Cardiac muscle cell (in vitro differentiated cells and primary cell): Measurements from ENCODE around the gene SMIM10. TPM values are rescaled to one million over a fixed set of nuclear protein-coding genes. Genes with fewer than 3 reads are reported as not detected.
A peak's percentile ranks its signal among the peaks of the same experiment; 100 is the strongest.

Experiments
- DNase-seq, 2 donors: peaks; one replicate each; pipeline versions ENCODE4 v3.0.0 to v3.0.0-alpha.2; 2010 to 2017; ENCODE audit warnings: low read depth in 1 of 2, low spot score in 1 of 2
- H3K27ac ChIP-seq: fragments of 200-600 bp; sonication (generic); 2 replicates; pipeline ENCODE4 v1.5.1; 2016
- H3K27me3 ChIP-seq: fragments of 200-600 bp; sonication (generic); 2 replicates; pipeline ENCODE4 v1.6.0; 2016; ENCODE audit warnings: control low read depth
- H3K36me3 ChIP-seq: fragments of 200-600 bp; sonication (generic); 2 replicates; pipeline ENCODE4 v1.5.1; 2016; ENCODE audit warnings: control low read depth
- H3K4me1 ChIP-seq: fragments of 200-600 bp; sonication (generic); 2 replicates; pipeline ENCODE4 v1.8.1; 2017; ENCODE audit warnings: low read depth, mild to moderate bottlenecking, mixed run types
- H3K4me3 ChIP-seq: fragments of 200-600 bp; sonication (generic); 2 replicates; pipeline ENCODE4 v1.5.1; 2016; ENCODE audit warnings: mild to moderate bottlenecking
- H3K9me3 ChIP-seq: fragments of 200-600 bp; sonication (generic); 2 replicates; pipeline ENCODE4 v1.5.1; 2017; ENCODE audit warnings: low read depth, mild to moderate bottlenecking, control low read depth
- polyA plus RNA-seq: library from polyadenylated mRNA; unstranded; fragments of >200 nt; fragmentation: Nextera tagmentation; extraction: Ambion mirVana; gene quantifications from 2 replicates; pipeline ENCODE4 v1.2.1, GENCODE V29; 2016
- total RNA-seq: library from RNA; depleted of rRNA; stranded (reverse); fragments of >200 nt; gene quantifications from 2 replicates; pipeline ENCODE4 v1.2.3, GENCODE V29; 2016
- TF ChIP-seq, protein P1 (sequence below): IDR thresholded peaks from 2 replicates; pipeline ENCODE4 v1.5.1; 2012; ENCODE audit warnings: low read depth, mild to moderate bottlenecking, low read length

SMIM10 gene
- total and polyA plus RNA-seq, 2 experiments from 2014 or later: 2.6 to 3.0 TPM

DNA sequence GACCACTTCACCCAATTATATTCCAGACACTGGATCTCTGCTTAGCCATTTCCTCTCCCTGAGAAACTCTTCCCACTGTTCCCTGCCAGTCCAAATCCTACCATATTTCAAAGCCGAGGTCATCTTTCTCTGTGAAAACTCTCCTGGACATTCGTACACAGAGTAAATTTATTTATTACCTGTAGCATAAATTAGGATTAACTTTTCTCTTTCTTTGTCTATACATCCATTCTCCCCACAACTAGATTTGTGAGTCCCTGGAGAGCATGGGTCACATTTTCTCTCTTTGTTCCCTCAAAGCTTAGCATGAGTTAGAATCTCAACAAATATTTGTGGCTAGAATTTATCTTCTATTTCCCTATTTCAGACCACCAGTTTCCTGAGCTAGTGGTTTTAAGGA lies 27.8 kb upstream of the SMIM10 start:
- no peaks in the 10 kb centered on the region for H3K9me3 ChIP-seq
- H3K4me3 ChIP-seq: no peak overlapping the region
- TF ChIP-seq, protein P1, sequence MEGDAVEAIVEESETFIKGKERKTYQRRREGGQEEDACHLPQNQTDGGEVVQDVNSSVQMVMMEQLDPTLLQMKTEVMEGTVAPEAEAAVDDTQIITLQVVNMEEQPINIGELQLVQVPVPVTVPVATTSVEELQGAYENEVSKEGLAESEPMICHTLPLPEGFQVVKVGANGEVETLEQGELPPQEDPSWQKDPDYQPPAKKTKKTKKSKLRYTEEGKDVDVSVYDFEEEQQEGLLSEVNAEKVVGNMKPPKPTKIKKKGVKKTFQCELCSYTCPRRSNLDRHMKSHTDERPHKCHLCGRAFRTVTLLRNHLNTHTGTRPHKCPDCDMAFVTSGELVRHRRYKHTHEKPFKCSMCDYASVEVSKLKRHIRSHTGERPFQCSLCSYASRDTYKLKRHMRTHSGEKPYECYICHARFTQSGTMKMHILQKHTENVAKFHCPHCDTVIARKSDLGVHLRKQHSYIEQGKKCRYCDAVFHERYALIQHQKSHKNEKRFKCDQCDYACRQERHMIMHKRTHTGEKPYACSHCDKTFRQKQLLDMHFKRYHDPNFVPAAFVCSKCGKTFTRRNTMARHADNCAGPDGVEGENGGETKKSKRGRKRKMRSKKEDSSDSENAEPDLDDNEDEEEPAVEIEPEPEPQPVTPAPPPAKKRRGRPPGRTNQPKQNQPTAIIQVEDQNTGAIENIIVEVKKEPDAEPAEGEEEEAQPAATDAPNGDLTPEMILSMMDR: no peak
- H3K36me3 ChIP-seq: no peaks in the 10 kb centered on the region
- peak in 1 of 2 donors; percentile 34 for DNase-seq
- H3K27ac ChIP-seq: no peak overlapping the region
- H3K4me1 ChIP-seq: no peaks in the 10 kb centered on the region
- no peaks in the 10 kb centered on the region for H3K27me3 ChIP-seq

DNA sequence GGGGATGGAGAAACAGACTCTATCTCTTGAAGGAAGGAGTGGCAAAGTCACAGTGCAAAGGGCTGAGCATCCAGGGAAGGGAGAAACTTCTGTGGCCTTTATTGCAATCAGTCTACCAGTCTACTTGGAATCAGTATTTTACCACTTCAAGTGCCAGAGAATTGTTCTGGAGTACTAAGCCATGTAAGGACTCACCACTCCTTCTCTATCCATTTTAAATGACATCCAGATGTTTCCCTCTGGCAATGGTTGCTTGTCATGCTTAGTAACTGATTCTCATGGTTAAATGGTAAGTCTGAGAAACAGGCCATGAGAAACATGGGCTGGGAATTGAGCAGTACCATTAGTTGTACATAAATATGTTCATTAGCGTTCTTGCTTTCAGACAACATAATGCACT lies 21.1 kb upstream of the SMIM10 start:
- Histone ChIP-seq H3K9me3 (no peaks in the 10 kb centered on the region), H3K4me1 (no peaks in the 10 kb centered on the region), H3K27ac (no peak overlapping the region), H3K36me3 (no peaks in the 10 kb centered on the region), H3K27me3 (no peaks in the 10 kb centered on the region), H3K4me3 (no peak overlapping the region)
- TF ChIP-seq, protein P1: no peak
- DNase-seq: no peak

DNA sequence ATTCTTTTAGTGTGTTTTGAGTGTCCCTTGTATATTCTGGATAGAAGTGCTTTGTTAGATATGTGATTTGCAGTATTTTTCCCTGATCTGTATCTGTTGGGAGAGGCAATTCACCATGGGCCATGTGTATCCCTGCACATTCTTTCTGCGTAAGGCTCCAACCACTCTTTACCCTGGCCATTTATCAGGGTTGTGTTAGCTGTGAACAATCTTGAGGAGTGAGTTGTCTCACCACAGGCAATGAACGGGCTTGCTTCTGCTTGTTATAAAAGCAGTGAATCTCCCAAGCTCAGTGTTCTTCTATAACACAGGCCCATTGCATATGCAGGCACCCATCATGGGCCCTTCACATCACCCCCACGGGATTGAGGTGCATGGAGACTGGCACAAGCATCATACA lies 18.9 kb upstream of the SMIM10 start:
- no peaks in the 10 kb centered on the region for H3K4me1 ChIP-seq

DNA sequence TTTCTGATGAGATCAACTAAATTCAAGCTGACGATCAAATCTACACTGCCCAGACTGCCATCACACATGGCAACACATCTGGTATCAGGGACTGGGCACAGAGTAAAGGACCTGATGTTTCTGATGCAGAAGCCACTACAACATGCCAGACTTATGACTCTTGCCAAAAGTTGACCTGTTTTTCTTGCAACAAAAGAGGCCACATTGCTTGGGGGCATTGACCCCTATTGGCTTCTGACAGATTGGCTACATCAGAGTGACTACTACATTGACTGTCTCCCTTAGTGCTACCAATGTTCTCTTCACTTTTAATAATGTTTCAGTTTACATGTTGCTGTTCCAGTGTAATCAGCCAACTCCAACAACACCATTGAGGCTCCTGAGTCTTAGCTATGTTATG lies 15.3 kb upstream of the SMIM10 start:
- no peaks in the 10 kb centered on the region for H3K36me3 ChIP-seq
- H3K4me3 ChIP-seq: no peak overlapping the region
- no peaks in the 10 kb centered on the region for H3K27me3 ChIP-seq
- no peaks in the 10 kb centered on the region for H3K9me3 ChIP-seq
- no peaks in the 10 kb centered on the region for H3K4me1 ChIP-seq
- no peak overlapping the region for H3K27ac ChIP-seq
- DNase-seq: no peak
- TF ChIP-seq, protein P1: no peak

More for the DNA sequence above, 18.9 kb upstream of the SMIM10 start:
- no peaks in the 10 kb centered on the region for H3K27me3 ChIP-seq
- no peak for DNase-seq
- H3K9me3 ChIP-seq: no peaks in the 10 kb centered on the region
- no peak overlapping the region for H3K4me3 ChIP-seq
- no peak overlapping the region for H3K27ac ChIP-seq
- no peaks in the 10 kb centered on the region for H3K36me3 ChIP-seq
- TF ChIP-seq, protein P1: no peak

DNA sequence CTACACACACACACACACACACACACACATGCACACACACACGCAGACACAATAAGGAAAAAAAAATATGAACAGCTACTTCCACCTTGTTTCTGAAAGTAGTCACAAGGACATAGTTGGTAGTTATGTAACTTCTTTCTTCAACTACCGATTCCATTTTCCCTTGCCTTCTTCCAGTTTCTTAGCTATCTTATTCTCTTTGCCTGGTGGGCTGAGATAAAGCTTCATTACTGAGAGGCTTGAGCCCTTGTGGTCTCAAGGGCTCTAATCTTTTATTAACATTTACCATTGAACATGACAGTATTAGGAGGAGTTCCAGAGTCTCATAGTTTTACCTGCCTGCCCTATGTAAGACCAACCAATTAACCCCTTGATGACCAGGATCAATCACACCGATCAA lies 8.9 kb upstream of the SMIM10 start:
- H3K27me3 ChIP-seq: no peaks in the 10 kb centered on the region
- H3K4me3 ChIP-seq: no peak overlapping the region
- no peaks in the 10 kb centered on the region for H3K36me3 ChIP-seq
- H3K4me1 ChIP-seq: no peaks in the 10 kb centered on the region
- no peak overlapping the region for H3K27ac ChIP-seq
- TF ChIP-seq, protein P1: no peak
- DNase-seq: no peak
- no peaks in the 10 kb centered on the region for H3K9me3 ChIP-seq

DNA sequence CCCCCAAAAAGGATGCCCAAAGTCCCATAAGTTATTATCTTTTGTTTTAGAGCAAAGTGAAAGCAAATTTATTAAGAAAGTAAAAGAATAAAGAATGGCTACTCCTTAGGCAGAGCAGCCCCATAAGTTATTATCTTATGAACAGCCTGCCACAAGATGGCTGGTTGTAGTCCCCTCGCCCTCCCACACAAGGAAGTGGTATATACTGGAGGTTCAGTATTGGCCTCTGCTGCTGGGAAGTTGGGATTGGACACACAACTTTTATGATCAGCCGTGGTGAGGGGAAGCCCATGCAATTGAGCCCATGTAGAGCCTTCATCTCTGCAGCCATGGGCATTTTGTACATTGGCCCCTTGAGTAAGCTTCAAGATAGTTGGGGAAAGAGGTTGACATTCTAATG lies 8.0 kb upstream of the SMIM10 start:
- Histone ChIP-seq H3K36me3 (no peaks in the 10 kb centered on the region), H3K27ac (no peak overlapping the region), H3K4me3 (no peak overlapping the region), H3K9me3 (no peaks in the 10 kb centered on the region), H3K4me1 (no peaks in the 10 kb centered on the region), H3K27me3 (no peaks in the 10 kb centered on the region)
- DNase-seq: no peak
- TF ChIP-seq, protein P1: no peak
